HCT116 (cell line): Measurements from ENCODE around the gene PLCB4.

Experiments
- POLR2AphosphoS5 ChIP-seq: IDR thresholded peaks from 2 replicates; pipeline ENCODE4 v1.6.1; 2011; ENCODE audit warnings: mild to moderate bottlenecking, low read depth, low read length, moderate library complexity
- TCF7L2 ChIP-seq: IDR thresholded peaks from 2 replicates; pipeline ENCODE4 v1.7.0; 2011; ENCODE audit warnings: borderline replicate concordance, inconsistent platforms; ENCODE audit not compliant: insufficient read depth, insufficient read length; ENCODE audit errors: extremely low read depth

DNA sequence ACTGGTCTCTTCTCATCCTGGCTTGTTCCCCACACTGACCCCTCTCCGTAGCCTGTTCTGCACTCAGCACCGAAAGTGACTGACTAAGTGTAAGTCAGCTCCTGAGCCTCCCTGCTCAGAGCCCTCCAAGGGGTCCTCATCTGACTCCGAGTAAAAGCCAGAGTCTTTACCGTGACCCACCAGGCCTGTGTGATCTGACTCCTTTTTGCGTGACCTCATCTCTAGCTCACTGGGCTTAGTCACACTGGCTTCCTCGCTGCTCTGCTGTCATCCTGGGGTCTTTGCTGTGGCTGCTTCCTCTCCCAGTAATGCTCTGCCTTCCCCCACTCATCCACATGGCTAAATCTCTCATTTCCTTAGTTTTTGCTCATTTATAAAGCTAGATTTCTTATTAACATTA is 116.6 kb downstream of the PLCB4 start:
- TF ChIP-seq POLR2AphosphoS5 = no peak
- no peak for TF ChIP-seq TCF7L2
